GM23338 (cell line): ENCODE measurements around the gene CCDC30. TPM values are rescaled to one million over a fixed set of nuclear protein-coding genes. Genes with fewer than 3 reads are reported as not detected.

ENCODE experiments used
- ATAC-seq: fragments of 200-7000 bp; cut with Tn5 transposase; 3 replicates; pipeline ENCODE4 v1.9.1; 2020
- DNase-seq: peaks from one replicate; pipeline ENCODE4 v3.0.0-alpha.2; 2015; ENCODE audit warnings: low spot score
- H2AFZ ChIP-seq: fragments of 200-600 bp; sonication (generic); 2 replicates; pipeline ENCODE4 v1.8.0; 2016; ENCODE audit warnings: antibody characterized with exemption, mild to moderate bottlenecking, moderate library complexity
- H3F3A ChIP-seq: fragments of 200-600 bp; sonication (generic); replicated peaks from 2 replicates; pipeline ENCODE4 v1.8.0; 2017; ENCODE audit warnings: antibody characterized with exemption, mixed run types, low read depth
- H3K27ac ChIP-seq: fragments of 200-600 bp; sonication (generic); 2 replicates; pipeline ENCODE4 v1.6.1; 2016; ENCODE audit warnings: low read depth
- H3K27me3 ChIP-seq: fragments of 200-600 bp; sonication (generic); 2 replicates; pipeline ENCODE4 v1.8.0; 2016; ENCODE audit warnings: mild to moderate bottlenecking, mixed run types, moderate library complexity; ENCODE audit not compliant: insufficient read depth
- H3K36me3 ChIP-seq: fragments of 200-600 bp; sonication (generic); 2 replicates; pipeline ENCODE4 v1.8.0; 2016; ENCODE audit warnings: mild to moderate bottlenecking; ENCODE audit not compliant: insufficient read depth
- H3K4me1 ChIP-seq: fragments of 200-600 bp; sonication (generic); 2 replicates; pipeline ENCODE4 v1.8.0; 2016; ENCODE audit warnings: mild to moderate bottlenecking, moderate library complexity; ENCODE audit not compliant: insufficient read depth
- H3K4me2 ChIP-seq: fragments of 200-600 bp; sonication (generic); 2 replicates; pipeline ENCODE4 v1.7.1; 2017; ENCODE audit warnings: mixed run types
- H3K4me3 ChIP-seq: fragments of 200-600 bp; sonication (generic); 2 replicates; pipeline ENCODE4 v1.6.1; 2016; ENCODE audit warnings: mixed run types
- H3K79me2 ChIP-seq: fragments of 200-600 bp; sonication (generic); replicated peaks from 2 replicates; pipeline ENCODE4 v1.8.0; 2017; ENCODE audit warnings: mild to moderate bottlenecking; ENCODE audit not compliant: insufficient read depth
- H3K9me2 ChIP-seq: fragments of 200-600 bp; sonication (generic); 2 replicates; pipeline ENCODE4 v1.8.0; 2017; ENCODE audit not compliant: insufficient read depth
- H4K20me1 ChIP-seq: fragments of 200-600 bp; sonication (generic); replicated peaks from 2 replicates; pipeline ENCODE4 v1.8.0; 2017; ENCODE audit warnings: mild to moderate bottlenecking; ENCODE audit not compliant: insufficient read depth
- H3K27ac Mint-ChIP-seq: 2 replicates; pipeline ENCODE4 v1.8.0; 2020; ENCODE audit warnings: inconsistent platforms, mild to moderate bottlenecking, moderate library complexity, mixed read lengths
- H3K27me3 Mint-ChIP-seq: 3 replicates; pipeline ENCODE4 v1.8.0; 2022; ENCODE audit warnings: low read depth, mild to moderate bottlenecking, moderate library complexity, mixed read lengths, inconsistent platforms; ENCODE audit not compliant: insufficient read depth, poor library complexity
- H3K36me3 Mint-ChIP-seq: 3 replicates; pipeline ENCODE4 v1.8.0; 2021; ENCODE audit warnings: low read depth, mild to moderate bottlenecking, inconsistent platforms, moderate library complexity, mixed read lengths
- H3K4me1 Mint-ChIP-seq: 3 replicates; pipeline ENCODE4 v1.8.0; 2020; ENCODE audit warnings: mild to moderate bottlenecking, inconsistent platforms, mixed read lengths
- H3K4me3 Mint-ChIP-seq: 3 replicates; pipeline ENCODE4 v1.8.0; 2021; ENCODE audit warnings: moderate library complexity, mild to moderate bottlenecking, inconsistent platforms, mixed read lengths
- H3K9me3 Mint-ChIP-seq: 3 replicates; pipeline ENCODE4 v1.8.0; 2020; ENCODE audit warnings: moderate library complexity, mild to moderate bottlenecking, inconsistent platforms, mixed read lengths
- CREB1 ChIP-seq: fragments of 250-450 bp; sonication (Bioruptor Pico); IDR thresholded peaks from 2 replicates; pipeline ENCODE4 v1.5.0; 2020; ENCODE audit warnings: low read depth, mild to moderate bottlenecking, moderate library complexity
- CTCF ChIP-seq, 2 experiments: fragments of 200-600 bp in 1 of 2; sonication (generic) in 1 of 2; conservative IDR thresholded peaks; 2 replicates each; pipeline versions ENCODE4 v1.5.1 to v1.6.1; 2016 to 2017; ENCODE audit warnings: antibody characterized with exemption in 2 of 2, low read depth in 2 of 2, mild to moderate bottlenecking in 2 of 2, moderate library complexity in 1 of 2
- REST ChIP-seq: IDR thresholded peaks from one replicate; pipeline ENCODE4 v1.6.1; 2018; ENCODE audit warnings: antibody characterized with exemption; ENCODE audit not compliant: unreplicated experiment
- ZNF331 ChIP-seq: fragments of 250-450 bp; sonication (Bioruptor Pico); IDR thresholded peaks from 2 replicates; pipeline ENCODE4 v1.5.0; 2020; ENCODE audit warnings: low read depth, mild to moderate bottlenecking, moderate library complexity
- ZNF462 ChIP-seq: fragments of 250-450 bp; sonication (Bioruptor Pico); IDR thresholded peaks from 2 replicates; pipeline ENCODE4 v1.5.0; 2020; ENCODE audit warnings: mild to moderate bottlenecking, moderate library complexity
- polyA plus RNA-seq: library from polyadenylated mRNA; unstranded; fragments of >200 nt; fragmentation: Nextera tagmentation; extraction: Ambion mirVana; gene quantifications from 2 replicates; pipeline ENCODE4 v1.2.1, GENCODE V29; 2016
- total RNA-seq: library from RNA; depleted of rRNA; stranded (reverse); fragments of >200 nt; shearing (Covaris generic); gene quantifications from 2 replicates; pipeline ENCODE4 v1.2.3, GENCODE V29; 2014

Gene CCDC30
- total and polyA plus RNA-seq, 2 experiments from 2014 or later: 0.56 to 1.8 TPM

DNA sequence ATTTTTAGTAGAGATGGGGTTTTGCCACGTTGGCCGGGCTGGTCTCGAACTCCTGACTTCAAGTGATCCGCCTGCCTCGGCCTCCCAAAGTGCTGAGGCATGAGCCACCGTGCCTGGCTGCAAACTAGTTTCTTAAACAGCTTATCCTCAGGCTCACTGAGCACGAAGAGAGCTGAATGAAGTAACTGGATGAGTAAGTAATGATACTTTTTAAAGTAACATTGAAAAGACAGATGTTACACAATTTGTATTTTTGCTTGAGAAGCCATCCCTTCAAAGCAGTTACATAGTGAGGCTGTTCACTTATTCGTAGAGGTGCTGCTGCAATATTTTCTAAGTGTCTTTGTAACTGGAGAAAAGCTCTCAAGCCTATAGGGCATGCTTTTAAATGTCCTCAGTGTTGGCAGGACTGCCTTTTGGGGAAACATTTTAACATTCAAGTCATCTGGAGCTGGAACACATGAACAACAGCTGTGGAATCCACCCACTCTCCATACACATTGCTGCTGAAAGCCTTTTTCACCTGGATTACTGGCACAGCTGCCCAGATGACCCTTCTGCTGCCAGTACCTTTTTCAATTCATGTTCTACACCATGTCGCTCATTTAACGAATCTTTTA lies 216.4 kb downstream of the CCDC30 start:
- Histone ChIP-seq H3K4me2 (no peak overlapping the region), H3K27me3 (no peaks in the 10 kb centered on the region), H3K4me1 (peaks cover 6% of the 10 kb centered on the region), H2AFZ (no peak overlapping the region), H4K20me1 (peaks cover 14% of the 10 kb centered on the region), H3K36me3 (peaks cover 3% of the 10 kb centered on the region; the same call in 1 of the 2 replicates), H3K4me3 (no peak overlapping the region), H3K27ac (no peak overlapping the region), H3K79me2 (peaks cover 32% of the 10 kb centered on the region), H3K9me2 (no peaks in the 10 kb centered on the region), H3F3A (0 out of 2 replicates have a peak, but pooled peaks cover 3% of the 10 kb centered on the region)
- no peak for ATAC-seq
- peaks cover 26% of the 10 kb centered on the region for H3K36me3 Mint-ChIP-seq
- peaks cover 3% of the 10 kb centered on the region; the same call in 2 of the 3 replicates for H3K9me3 Mint-ChIP-seq
- no peak for TF ChIP-seq CREB1
- no peak for TF ChIP-seq ZNF462 (CRISPR knock-in tag)
- no peak for TF ChIP-seq CTCF (conservative IDR thresholded peaks at IDR 0.05; ENCODE audit: low read depth in 2 of 2)
- TF ChIP-seq ZNF331 (CRISPR knock-in tag): no peak
- no peak for TF ChIP-seq REST
- H3K4me1 Mint-ChIP-seq: peaks cover 10% of the 10 kb centered on the region
- DNase-seq: no peak
- peaks cover 12% of the 10 kb centered on the region for H3K27me3 Mint-ChIP-seq
- peak overlapping the region; percentile 18; the same call in 1 of the 3 replicates for H3K4me3 Mint-ChIP-seq
- H3K27ac Mint-ChIP-seq: no peak overlapping the region
